Hippocampal formation (tissue), 2 donors: ENCODE data around the gene STARD4.

Experiments
- DNase-seq, 2 donors: peaks; one replicate each; lab custom pipeline; 2025; lab: John Stamatoyannopoulos, UW

Gene STARD4

GRCh38 chr5:111520908-111521307, 8.6 kb upstream of the STARD4 start:
- no peak for DNase-seq

GRCh38 chr5:111518777-111519176, 6.4 kb upstream of the STARD4 start:
- no peak for DNase-seq

GRCh38 chr5:111517853-111518501, 5.6 kb upstream of the STARD4 start:
- no peak for DNase-seq

GRCh38 chr5:111514087-111514486, 1.8 kb upstream of the STARD4 start:
- no peak for DNase-seq

GRCh38 chr5:111513131-111513520, 791 bp upstream of the STARD4 start:
- DNase-seq, result no peak

- no peak for DNase-seq
Observed at GRCh38 chr5:111511831-111512374, 432 bp downstream of the STARD4 start.

- DNase-seq, result no peak
Observed at GRCh38 chr5:111511174-111511830, 1.0 kb downstream of the STARD4 start.

GRCh38 chr5:111509119-111509518, 3.2 kb downstream of the STARD4 start:
- no peak for DNase-seq

- no peak for DNase-seq
Observed at GRCh38 chr5:111507276-111507675, 5.1 kb downstream of the STARD4 start.

- DNase-seq, result no peak
Observed at GRCh38 chr5:111505096-111505495, 7.2 kb downstream of the STARD4 start.

- no peak for DNase-seq
Observed at GRCh38 chr5:111502956-111503355, 9.4 kb downstream of the STARD4 start.

- no peak for DNase-seq
Observed at GRCh38 chr5:111498346-111498745, 14.0 kb downstream of the STARD4 start.

GRCh38 chr5:111495159-111495558, 17.2 kb downstream of the STARD4 start:
- DNase-seq, result no peak

GRCh38 chr5:111494355-111494999, 17.9 kb downstream of the STARD4 start:
- no peak for DNase-seq

GRCh38 chr5:111493031-111493430, 19.3 kb downstream of the STARD4 start:
- no peak for DNase-seq

- DNase-seq, result no peak
Observed at GRCh38 chr5:111488353-111488752, 24.0 kb downstream of the STARD4 start.

GRCh38 chr5:111486926-111487325, 25.4 kb downstream of the STARD4 start:
- no peak for DNase-seq

- DNase-seq, result no peak
Observed at GRCh38 chr5:111486055-111486454, 26.3 kb downstream of the STARD4 start.

- no peak for DNase-seq
Observed at GRCh38 chr5:111480346-111480745, 32.0 kb downstream of the STARD4 start.

- no peak for DNase-seq
Observed at GRCh38 chr5:111478898-111479297, 33.4 kb downstream of the STARD4 start.

GRCh38 chr5:111478266-111478665, 34.1 kb downstream of the STARD4 start:
- no peak for DNase-seq

GRCh38 chr5:111472579-111472978, 39.8 kb downstream of the STARD4 start:
- DNase-seq, result no peak

- no peak for DNase-seq
Observed at GRCh38 chr5:111472096-111472495, 40.2 kb downstream of the STARD4 start.
